Measurements from ENCODE around the gene ZNF416.

Gene ZNF416

GRCh38 chr19:57578487-57579205 is at the start of gene ZNF416:
ZNF416 (minus strand) TSS chr19:57578911; CDS start chr19:57578704, 207 bp downstream.
- peak; percentile 97 for DNase-seq (ENCODE audit: low read depth)

GRCh38 chr19:57623091-57623490 is 44.4 kb upstream of the ZNF416 start:
- no peak for DNase-seq (ENCODE audit: low read depth)

GRCh38 chr19:57620673-57621348 is 42.1 kb upstream of the ZNF416 start:
- DNase-seq (ENCODE audit: low read depth), result peak; percentile 3

GRCh38 chr19:57615346-57615745 is 36.6 kb upstream of the ZNF416 start:
- DNase-seq (ENCODE audit: low read depth), result no peak

- peak; percentile 70 for DNase-seq (ENCODE audit: low read depth)
Measured at GRCh38 chr19:57613941-57614743, 35.4 kb upstream of the ZNF416 start, which contains the start of gene ZNF134. ZNF134 (plus strand) TSS chr19:57614242; CDS start chr19:57619469, 5,227 bp downstream.

GRCh38 chr19:57611113-57611512 is 32.4 kb upstream of the ZNF416 start:
- DNase-seq (ENCODE audit: low read depth), result no peak

- no peak for DNase-seq (ENCODE audit: low read depth)
Measured at GRCh38 chr19:57606931-57607330, 28.2 kb upstream of the ZNF416 start.

- peak; percentile 83 for DNase-seq (ENCODE audit: low read depth)
Measured at GRCh38 chr19:57599761-57600383, 21.2 kb upstream of the ZNF416 start, which contains the start of gene ZNF530. ZNF530 (plus strand) TSS chr19:57599885; CDS start chr19:57604346, 4,461 bp downstream.

- no peak for DNase-seq (ENCODE audit: low read depth)
Measured at GRCh38 chr19:57599377-57599760, 20.7 kb upstream of the ZNF416 start.

GRCh38 chr19:57587529-57587928 is 8.8 kb upstream of the ZNF416 start:
- DNase-seq (ENCODE audit: low read depth), result no peak

GRCh38 chr19:57583521-57584416 is 5.1 kb upstream of the ZNF416 start, which contains the start of gene ZIK1:
ZIK1 (plus strand) TSS chr19:57584145; CDS start chr19:57584357, 212 bp downstream.
- peak; percentile 83 for DNase-seq (ENCODE audit: low read depth)

GRCh38 chr19:57583104-57583520 is 4.4 kb upstream of the ZNF416 start:
- DNase-seq (ENCODE audit: low read depth), result no peak

GRCh38 chr19:57576661-57577060 is 2.0 kb downstream of the ZNF416 start:
- no peak for DNase-seq (ENCODE audit: low read depth)

- DNase-seq (ENCODE audit: low read depth), result no peak
Measured at GRCh38 chr19:57572415-57572947, 6.2 kb downstream of the ZNF416 start.

GRCh38 chr19:57570707-57571106 is 8.0 kb downstream of the ZNF416 start:
- DNase-seq (ENCODE audit: low read depth), result no peak

- no peak for DNase-seq (ENCODE audit: low read depth)
Measured at GRCh38 chr19:57566396-57567265, 12.1 kb downstream of the ZNF416 start.

- no peak for DNase-seq (ENCODE audit: low read depth)
Measured at GRCh38 chr19:57563547-57563946, 15.2 kb downstream of the ZNF416 start.

- peak; percentile 14 for DNase-seq (ENCODE audit: low read depth)
Measured at GRCh38 chr19:57560049-57560491, 18.6 kb downstream of the ZNF416 start.

- DNase-seq (ENCODE audit: low read depth), result peak; percentile 77
Measured at GRCh38 chr19:57559404-57560025, 19.2 kb downstream of the ZNF416 start, which contains the start of gene ZNF550. ZNF550 (minus strand) TSS chr19:57559863; CDS start chr19:57559682, 181 bp downstream.

Measured in fibroblast of the conjunctiva (primary cell).